ENCODE results near the gene TRIM67.

TRIM67 gene

DNA sequence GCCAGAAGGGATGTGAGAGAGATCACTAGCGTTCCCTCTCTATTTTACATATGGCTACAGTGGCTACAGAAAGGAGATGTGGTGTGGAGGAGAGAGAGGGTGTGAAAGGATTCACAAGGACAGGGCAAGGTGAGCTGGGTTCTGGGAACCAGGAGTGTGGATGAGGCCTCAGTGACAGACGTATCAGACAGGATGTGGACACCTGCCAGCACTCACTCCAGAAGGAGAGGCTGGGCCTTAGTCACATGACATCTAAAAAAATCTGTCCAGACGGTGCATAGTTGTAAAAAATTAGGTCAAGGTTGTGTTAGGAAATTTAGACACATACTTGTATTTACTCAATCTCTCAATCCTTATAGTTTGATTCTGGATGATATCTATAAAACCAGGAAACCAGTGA lies 10.6 kb downstream of the TRIM67 start:
- H3K4me3 ChIP-seq (ENCODE audit: low read length) = no peak overlapping the region
- TF ChIP-seq, protein P1, sequence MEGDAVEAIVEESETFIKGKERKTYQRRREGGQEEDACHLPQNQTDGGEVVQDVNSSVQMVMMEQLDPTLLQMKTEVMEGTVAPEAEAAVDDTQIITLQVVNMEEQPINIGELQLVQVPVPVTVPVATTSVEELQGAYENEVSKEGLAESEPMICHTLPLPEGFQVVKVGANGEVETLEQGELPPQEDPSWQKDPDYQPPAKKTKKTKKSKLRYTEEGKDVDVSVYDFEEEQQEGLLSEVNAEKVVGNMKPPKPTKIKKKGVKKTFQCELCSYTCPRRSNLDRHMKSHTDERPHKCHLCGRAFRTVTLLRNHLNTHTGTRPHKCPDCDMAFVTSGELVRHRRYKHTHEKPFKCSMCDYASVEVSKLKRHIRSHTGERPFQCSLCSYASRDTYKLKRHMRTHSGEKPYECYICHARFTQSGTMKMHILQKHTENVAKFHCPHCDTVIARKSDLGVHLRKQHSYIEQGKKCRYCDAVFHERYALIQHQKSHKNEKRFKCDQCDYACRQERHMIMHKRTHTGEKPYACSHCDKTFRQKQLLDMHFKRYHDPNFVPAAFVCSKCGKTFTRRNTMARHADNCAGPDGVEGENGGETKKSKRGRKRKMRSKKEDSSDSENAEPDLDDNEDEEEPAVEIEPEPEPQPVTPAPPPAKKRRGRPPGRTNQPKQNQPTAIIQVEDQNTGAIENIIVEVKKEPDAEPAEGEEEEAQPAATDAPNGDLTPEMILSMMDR (conservative IDR thresholded peaks at IDR 0.05; ENCODE audit: low read length) = no peak
- no peak for DNase-seq (ENCODE audit: low read depth)

DNA sequence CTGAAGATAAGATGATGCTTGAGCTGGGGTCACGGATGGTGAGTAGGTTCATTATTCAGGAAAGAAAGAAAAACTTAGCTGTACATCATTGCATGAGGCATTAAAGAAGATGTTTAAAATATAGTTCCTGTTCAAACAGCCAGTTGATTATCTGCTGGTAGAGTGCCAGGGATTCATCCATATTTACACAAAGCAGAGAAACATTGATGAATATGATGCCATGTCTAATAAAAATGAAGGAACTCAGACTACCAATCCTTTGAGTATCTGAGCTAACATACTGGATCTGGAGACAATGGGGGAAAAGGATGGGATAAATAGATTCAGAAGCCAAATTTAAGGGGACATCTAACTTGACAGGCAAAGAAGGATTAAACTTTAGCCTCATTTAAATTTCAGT lies 14.6 kb downstream of the TRIM67 start:
- no peak for DNase-seq (ENCODE audit: low read depth)
- TF ChIP-seq, protein P1 (conservative IDR thresholded peaks at IDR 0.05; ENCODE audit: low read length) = no peak
- no peak overlapping the region for H3K4me3 ChIP-seq (ENCODE audit: low read length)

DNA sequence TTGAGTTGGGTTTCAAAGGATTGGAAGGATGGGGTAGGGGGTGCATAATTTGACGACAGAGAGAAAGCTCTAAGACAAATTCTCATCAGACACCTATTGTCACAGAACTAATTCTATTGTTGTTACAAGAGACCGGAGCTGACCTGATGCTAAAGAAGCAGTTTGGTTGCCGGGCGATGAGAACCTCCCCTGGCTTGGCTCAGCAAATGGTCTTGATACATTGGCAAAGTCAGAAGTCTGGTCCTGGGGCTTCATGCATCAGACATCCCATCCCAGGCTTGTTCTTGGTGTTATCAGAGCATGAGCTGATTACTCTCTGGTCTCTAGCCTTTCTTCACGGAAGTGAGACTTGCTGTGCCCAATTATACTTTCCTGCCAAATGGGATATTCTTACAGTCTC lies 15.4 kb downstream of the TRIM67 start:
- TF ChIP-seq, protein P1 (conservative IDR thresholded peaks at IDR 0.05; ENCODE audit: low read length) = no peak
- DNase-seq (ENCODE audit: low read depth) = no peak
- no peak overlapping the region for H3K4me3 ChIP-seq (ENCODE audit: low read length)

DNA sequence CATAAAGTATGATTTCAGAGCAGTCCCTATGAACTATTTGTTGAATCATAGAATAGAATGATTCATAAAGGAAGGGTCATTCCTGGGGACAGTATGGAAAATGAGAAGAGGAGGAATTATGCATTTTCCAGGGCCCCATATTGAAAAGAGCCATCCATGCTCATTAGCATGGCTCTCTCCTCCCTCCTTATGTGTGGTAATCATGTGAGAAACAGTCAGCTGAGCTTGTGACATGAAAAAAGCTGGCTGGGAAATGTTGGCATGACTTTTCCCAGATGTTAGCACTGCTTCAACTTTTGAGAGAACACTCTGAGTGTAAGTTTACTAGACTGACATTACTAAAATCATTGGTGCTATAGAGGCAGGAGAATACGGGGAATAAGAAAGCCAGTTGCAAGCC lies 16.1 kb downstream of the TRIM67 start:
- no peak overlapping the region for H3K4me3 ChIP-seq (ENCODE audit: low read length)
- TF ChIP-seq, protein P1 (conservative IDR thresholded peaks at IDR 0.05; ENCODE audit: low read length) = no peak
- no peak for DNase-seq (ENCODE audit: low read depth)

DNA sequence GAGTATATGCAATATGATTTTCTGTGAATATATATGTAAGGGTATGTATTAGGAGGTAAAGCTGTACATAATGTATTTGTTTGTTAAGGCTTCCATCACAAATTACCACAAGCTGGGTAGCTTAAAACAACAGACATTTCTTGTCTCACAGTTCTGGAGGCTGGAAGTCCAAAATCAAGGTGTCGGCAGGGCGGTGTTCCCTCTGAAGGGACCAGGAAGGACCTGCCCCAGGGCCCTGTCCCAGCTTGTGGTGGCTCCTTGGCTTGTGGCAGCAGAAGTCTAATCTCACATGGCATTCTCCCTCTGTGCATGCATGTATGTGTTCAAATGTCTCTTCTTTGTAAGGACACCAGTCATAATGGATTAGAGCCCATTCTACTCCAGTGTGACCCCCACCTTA lies 17.1 kb downstream of the TRIM67 start:
- H3K4me3 ChIP-seq (ENCODE audit: low read length) = no peak overlapping the region
- TF ChIP-seq, protein P1 (conservative IDR thresholded peaks at IDR 0.05; ENCODE audit: low read length) = no peak
- no peak for DNase-seq (ENCODE audit: low read depth)

DNA sequence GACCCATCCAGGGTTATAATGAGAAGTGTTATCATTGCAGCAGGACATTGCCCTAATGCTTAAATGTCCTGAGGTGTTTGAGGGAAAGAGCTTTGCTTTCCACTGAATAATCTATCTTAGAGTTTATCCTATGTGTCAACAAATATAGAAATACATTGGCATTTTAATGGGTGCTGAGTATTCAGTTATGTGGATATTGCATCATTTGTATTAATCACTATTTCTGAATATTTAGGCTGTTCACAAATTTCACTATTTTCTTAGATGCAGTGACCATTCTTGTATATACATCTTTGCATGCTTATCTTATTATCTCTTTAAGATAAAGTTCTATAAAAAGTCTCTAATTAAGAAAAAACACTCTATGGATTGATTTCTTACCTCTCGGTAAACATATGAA lies 18.2 kb downstream of the TRIM67 start:
- DNase-seq (ENCODE audit: low read depth) = no peak
- H3K4me3 ChIP-seq (ENCODE audit: low read length) = no peak overlapping the region
- TF ChIP-seq, protein P1 (conservative IDR thresholded peaks at IDR 0.05; ENCODE audit: low read length) = no peak

DNA sequence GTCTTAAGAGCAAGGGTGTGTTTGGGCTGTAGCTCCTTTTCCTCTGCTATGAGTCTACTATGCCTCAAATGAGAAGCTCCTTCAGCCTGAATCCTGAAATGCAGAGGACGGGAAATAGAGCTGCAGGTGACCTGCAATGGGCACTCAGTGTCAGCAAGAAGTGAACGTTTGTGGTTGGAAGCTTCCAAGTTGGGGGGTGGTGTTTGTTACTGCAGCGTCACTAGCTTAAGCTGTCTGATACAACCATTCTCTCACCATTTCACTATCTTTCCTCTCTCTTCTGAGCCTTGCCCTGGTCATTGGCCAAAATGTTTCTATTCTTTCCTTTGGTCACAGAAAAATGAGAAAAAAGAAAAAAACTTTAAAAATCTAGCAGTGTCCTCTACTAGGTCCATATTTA lies 19.4 kb downstream of the TRIM67 start:
- no peak for DNase-seq (ENCODE audit: low read depth)
- TF ChIP-seq, protein P1 (conservative IDR thresholded peaks at IDR 0.05; ENCODE audit: low read length) = no peak
- no peak overlapping the region for H3K4me3 ChIP-seq (ENCODE audit: low read length)
